SK-N-DZ (cell line): ENCODE data around the gene COL12A1.
A peak's percentile ranks its signal among the peaks of the same experiment; 100 is the strongest.
"Not testable (repeated sequence)": the region's sequence is repeated elsewhere in the genome, so short reads cannot be mapped to it uniquely, and the experiment has no call there.

Source experiments
- DNase-seq: peaks from one replicate; pipeline ENCODE4 v3.0.0-alpha.2; 2015; ENCODE audit warnings: low spot score

COL12A1 gene

DNA sequence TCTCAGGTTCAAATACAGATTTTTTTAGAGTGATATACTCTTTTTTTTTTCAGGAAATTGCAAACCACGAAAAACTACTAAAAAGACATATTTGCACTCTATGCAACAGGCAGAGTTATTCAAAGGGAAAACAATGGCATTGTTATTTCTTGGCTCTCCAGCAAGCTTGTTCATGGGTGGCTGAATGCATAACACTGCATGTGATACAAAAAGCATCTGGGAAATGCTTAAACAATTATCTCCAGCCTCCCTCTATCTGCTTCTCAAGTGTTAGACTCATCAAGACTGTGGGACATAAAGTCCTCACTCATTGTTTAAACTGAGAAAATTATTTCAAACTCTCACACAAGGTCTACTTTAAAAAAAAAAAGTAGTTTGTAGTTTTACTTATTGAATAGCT is 7.3 kb upstream of the COL12A1 start:
- no peak for DNase-seq

GRCh38 chr6:75211920-75212590 is 6.2 kb upstream of the COL12A1 start:
- no peak for DNase-seq

DNA sequence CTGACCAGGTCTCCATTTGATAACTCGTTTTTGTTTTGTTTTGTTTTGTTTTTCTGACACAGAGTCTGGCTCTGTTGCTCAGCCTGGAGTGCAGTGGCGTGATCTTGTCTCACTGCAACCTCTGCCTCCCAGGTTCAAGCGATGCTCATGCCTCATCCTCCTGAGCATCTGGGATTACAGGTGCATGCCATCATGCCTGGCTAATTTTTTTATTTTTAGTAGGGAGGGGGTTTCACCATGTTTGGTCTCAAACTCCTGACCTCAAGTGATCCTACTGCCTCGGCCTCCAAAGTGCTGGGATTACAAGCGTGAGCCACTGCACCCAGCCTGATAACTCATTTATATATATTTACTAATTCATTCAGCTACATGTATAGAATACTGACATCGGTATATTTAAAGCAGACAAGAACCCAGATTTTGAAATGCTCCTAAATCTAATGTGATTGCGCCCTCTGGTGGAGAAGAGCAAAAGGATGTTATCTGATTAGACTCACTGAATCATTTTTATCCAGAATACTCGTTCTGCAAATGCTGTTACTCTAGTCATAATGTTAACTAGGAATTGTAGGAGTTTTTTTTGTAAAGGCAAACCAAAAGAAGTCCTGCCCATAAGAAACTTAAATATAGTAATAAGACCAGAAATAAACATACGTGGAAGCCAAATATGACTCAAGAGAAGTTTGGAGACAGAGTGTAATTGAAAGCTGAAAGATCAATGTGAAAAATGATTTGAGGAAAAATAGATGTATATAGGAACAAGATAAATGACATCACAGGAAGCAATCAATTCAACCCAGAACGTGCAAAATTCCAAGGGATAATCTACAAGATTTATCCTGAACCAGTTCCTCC is 5.3 kb upstream of the COL12A1 start:
- peak; percentile 65 for DNase-seq

- no peak for DNase-seq
These were observed 3.4 kb upstream of the COL12A1 start for GRCh38 chr6:75209184-75209723.

GRCh38 chr6:75208298-75209183 is 2.7 kb upstream of the COL12A1 start:
- DNase-seq, result peak; percentile 73

DNA sequence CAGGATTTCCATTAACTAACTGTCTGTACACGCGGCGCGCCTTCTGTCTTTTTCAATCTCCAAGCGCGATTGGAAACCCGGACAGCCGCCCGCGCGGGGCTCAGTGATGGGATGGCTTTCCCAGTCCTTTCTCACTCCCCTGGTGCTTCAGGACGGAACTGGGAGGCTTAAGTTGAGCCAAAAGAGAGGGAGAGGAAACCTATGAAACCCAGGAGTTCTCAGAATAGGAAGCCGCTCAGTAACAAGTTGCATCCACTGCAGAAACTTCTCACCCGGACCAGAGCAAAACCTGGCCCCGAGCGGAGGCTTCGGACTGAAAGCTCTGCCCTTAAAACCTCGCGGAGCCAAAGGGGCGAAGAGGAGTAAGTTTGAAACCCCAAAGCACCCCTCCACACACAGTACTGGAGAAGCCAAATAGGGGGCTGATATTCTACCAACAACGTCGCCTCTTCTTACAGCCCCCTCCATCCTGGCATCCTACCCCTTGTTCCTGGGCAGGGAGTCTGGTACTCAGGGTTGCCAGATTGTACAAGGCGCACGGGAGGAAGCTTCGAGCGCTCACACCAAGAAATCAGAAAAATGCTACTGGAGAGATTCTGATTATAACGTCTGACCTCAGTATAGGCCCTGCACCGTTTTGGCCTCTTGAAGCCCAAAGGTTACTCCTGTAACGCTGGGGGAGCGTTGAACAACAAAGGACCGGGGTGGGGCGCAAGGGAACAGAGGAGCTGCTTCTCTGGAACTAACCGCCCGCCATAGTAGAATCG is 906 bp upstream of the COL12A1 start:
- DNase-seq, result no peak

GRCh38 chr6:75204959-75205775 is 686 bp downstream of the COL12A1 start:
- DNase-seq, result no peak

GRCh38 chr6:75204217-75204958 is 1.5 kb downstream of the COL12A1 start:
- DNase-seq, result peak; percentile 72

- no peak for DNase-seq
These were observed 2.1 kb downstream of the COL12A1 start for GRCh38 chr6:75203721-75204120.

DNA sequence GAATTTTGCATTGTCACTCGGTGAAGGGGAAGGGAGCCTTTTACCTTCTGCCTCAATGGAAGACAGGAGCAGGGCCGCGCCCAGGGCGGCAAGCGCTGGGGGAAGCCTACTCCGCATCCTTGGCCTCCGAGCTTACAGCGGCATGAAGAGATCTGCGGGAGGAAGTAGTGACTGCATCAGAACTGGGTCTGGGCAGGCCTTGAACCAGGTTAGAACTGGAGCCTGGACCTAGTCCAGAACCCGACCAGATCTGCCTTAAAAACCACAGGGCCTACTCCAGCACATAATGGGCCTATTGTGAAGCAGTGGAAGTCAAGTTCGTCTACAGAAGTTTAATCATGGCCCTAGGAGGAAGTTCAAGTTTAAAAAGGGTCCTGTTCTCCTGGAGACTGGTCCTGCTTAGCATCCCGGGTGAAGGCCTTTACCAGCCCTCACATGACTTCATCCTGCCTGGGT is 3.1 kb downstream of the COL12A1 start:
- no peak for DNase-seq

DNA sequence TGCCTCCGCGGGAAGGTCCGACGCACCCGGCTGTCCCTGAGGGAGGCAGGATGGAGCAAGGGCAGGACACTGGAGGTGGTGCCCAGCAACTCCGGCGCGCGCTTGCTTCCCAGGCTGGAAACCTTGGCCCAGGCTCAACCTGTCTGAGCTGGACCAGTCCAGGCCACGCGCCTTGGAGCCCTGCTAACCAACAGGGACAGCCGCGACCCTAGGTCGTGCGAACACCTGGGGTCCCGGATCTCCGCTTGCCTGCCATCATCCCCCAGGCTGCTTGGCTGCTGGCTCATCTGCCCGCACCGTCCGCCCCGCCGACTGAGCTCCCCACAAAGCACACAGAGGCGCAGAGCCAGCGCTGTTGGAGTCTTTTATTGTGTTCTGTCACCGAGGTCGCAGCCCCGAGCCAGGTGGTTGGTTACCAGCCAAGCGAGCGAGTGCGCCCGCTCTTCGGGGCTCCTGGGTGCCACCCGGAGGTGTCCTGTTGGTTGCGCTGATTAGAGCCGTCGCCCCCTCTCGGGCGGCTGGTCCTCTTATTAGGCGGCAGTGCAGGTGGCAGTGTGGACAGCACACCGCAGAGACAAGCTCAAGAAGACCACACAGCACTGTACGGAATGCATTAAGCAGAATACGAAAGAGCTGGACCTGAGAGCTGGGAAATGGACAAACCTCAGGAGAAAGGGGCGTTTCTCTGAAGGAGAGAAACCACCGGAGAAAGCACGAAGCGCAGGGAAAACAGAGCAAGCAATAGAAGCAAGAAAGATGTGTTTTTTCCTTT is 3.8 kb downstream of the COL12A1 start:
- DNase-seq, result no peak

DNA sequence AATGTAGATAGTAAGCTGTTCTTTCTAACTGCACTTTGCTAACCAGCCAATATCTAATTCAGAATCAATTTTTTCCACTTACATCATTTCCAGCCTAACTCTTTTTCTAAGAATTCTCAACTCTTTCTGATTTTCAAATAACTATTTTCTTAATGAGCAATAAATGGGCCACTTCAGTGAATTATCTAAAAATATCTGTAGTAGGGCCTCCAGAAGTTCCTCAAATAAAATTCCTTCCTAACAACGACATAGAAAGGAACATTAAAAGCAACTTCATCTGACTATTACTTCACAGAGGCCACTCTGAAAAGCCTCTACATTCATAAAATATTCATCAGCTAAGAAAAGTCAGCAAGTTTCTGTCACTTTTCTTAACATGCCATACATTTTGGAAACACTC is 4.8 kb downstream of the COL12A1 start:
- no peak for DNase-seq

DNA sequence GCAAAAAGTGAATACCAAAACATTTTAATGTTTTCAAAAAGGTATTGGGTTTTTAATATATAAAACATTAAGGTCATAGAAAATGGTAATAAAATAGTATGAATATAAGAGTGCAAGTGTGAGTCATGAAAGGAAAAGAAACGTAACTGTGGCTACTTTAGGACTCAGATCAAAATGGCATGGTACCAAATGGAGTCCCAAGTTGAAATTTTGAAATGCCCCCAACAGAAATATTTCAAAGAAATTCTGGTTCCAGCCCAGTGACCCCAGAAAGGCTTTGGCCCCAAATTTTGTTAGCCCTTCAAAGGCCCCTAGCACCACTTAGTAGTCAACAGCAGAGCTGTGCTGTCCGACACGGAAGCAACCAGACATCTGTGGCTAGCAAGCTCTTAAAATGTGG is 6.0 kb downstream of the COL12A1 start:
- no peak for DNase-seq

- no peak for DNase-seq
These were observed 9.7 kb downstream of the COL12A1 start for GRCh38 chr6:75196081-75196687.

GRCh38 chr6:75188221-75188925 is 17.5 kb downstream of the COL12A1 start:
- DNase-seq, result no peak

DNA sequence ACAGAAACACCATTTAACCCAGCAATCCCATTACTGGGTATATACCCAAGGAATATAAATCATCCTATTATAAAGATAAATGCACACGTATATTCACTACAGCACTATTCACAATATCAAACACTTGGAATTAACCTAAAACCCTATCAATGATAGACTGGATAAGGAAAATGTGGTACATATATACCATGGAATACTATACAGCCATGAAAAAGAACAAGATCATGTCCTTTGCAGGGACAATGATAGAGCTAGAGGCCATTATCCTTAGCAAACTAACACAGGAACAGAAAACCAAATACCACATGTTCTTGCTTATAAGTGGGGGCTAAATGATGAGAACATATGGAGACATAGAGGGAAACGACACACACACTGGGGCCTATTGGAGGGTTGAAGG is 19.3 kb downstream of the COL12A1 start:
- DNase-seq, result not testable (repeated sequence)

GRCh38 chr6:75183099-75183541 is 22.7 kb downstream of the COL12A1 start:
- DNase-seq, result no peak
